Measurements from ENCODE around the gene TAPBPL.
"Not testable (repeated sequence)": the region's sequence is repeated elsewhere in the genome, so short reads cannot be mapped to it uniquely, and the experiment has no call there.

TAPBPL gene

GRCh38 chr12:6493497-6494257 lies 41.8 kb downstream of the TAPBPL start, which contains the start of gene NCAPD2:
NCAPD2 (plus strand) TSS chr12:6494102; CDS start chr12:6495099, 997 bp downstream.
- Histone ChIP-seq H3K4me1 (ENCODE audit: control insufficient read depth, insufficient read depth, low read length) (peaks cover 13% of the 10 kb centered on the region), H3K9me3 (ENCODE audit: control insufficient read depth, low read length) (no peaks in the 10 kb centered on the region), H3K27ac (ENCODE audit: insufficient read depth, low read depth, low read length, poor library complexity, severe bottlenecking) (peak within 1 kb of the TSS; percentile 91), H3K27me3 (ENCODE audit: control insufficient read depth, insufficient read depth, low read length, poor library complexity, severe bottlenecking) (no peaks in the 10 kb centered on the region), H3K4me3 (ENCODE audit: insufficient read depth, low read depth, low read length) (peak within 1 kb of the TSS; percentile 63), H3K36me3 (ENCODE audit: control insufficient read depth, insufficient read depth, low read length) (peaks cover 16% of the 10 kb centered on the region)
- 0% methylated on average over 49 of the region's 49 CpGs for WGBS, 2 experiments

- Histone ChIP-seq H3K9me3 (ENCODE audit: control insufficient read depth, low read length) (no peaks in the 10 kb centered on the region), H3K36me3 (ENCODE audit: control insufficient read depth, insufficient read depth, low read length) (peaks cover 22% of the 10 kb centered on the region), H3K27me3 (ENCODE audit: control insufficient read depth, insufficient read depth, low read length, poor library complexity, severe bottlenecking) (no peaks in the 10 kb centered on the region), H3K4me3 (ENCODE audit: insufficient read depth, low read depth, low read length) (peak overlapping the region; percentile 63), H3K4me1 (ENCODE audit: control insufficient read depth, insufficient read depth, low read length) (peaks cover 13% of the 10 kb centered on the region), H3K27ac (ENCODE audit: insufficient read depth, low read depth, low read length, poor library complexity, severe bottlenecking) (peak overlapping the region; percentile 1)
- 3 to 4% methylated on average over 8 to 14 of the region's 14 CpGs for WGBS, 2 experiments
These were observed 42.5 kb downstream of the TAPBPL start for GRCh38 chr12:6494258-6494743.

GRCh38 chr12:6494968-6495367 lies 43.1 kb downstream of the TAPBPL start:
- 78 to 93% methylated on average over 1 of the region's 1 CpG for WGBS, 2 experiments
- Histone ChIP-seq H3K27me3 (ENCODE audit: control insufficient read depth, insufficient read depth, low read length, poor library complexity, severe bottlenecking) (no peaks in the 10 kb centered on the region), H3K4me1 (ENCODE audit: control insufficient read depth, insufficient read depth, low read length) (peaks cover 13% of the 10 kb centered on the region), H3K4me3 (ENCODE audit: insufficient read depth, low read depth, low read length) (peak overlapping the region; percentile 63), H3K27ac (ENCODE audit: insufficient read depth, low read depth, low read length, poor library complexity, severe bottlenecking) (no peak overlapping the region), H3K9me3 (ENCODE audit: control insufficient read depth, low read length) (no peaks in the 10 kb centered on the region), H3K36me3 (ENCODE audit: control insufficient read depth, insufficient read depth, low read length) (peaks cover 27% of the 10 kb centered on the region)

GRCh38 chr12:6497291-6497690 lies 45.4 kb downstream of the TAPBPL start:
- Histone ChIP-seq H3K4me1 (ENCODE audit: control insufficient read depth, insufficient read depth, low read length) (peaks cover 10% of the 10 kb centered on the region), H3K36me3 (ENCODE audit: control insufficient read depth, insufficient read depth, low read length) (peaks cover 30% of the 10 kb centered on the region)
- WGBS, 2 experiments = 93 to 100% methylated on average over 3 of the region's 3 CpGs
- not testable (repeated sequence) for H3K9me3 ChIP-seq (ENCODE audit: control insufficient read depth, low read length); H3K27me3 ChIP-seq (ENCODE audit: control insufficient read depth, insufficient read depth, low read length, poor library complexity, severe bottlenecking); H3K27ac ChIP-seq (ENCODE audit: insufficient read depth, low read depth, low read length, poor library complexity, severe bottlenecking); H3K4me3 ChIP-seq (ENCODE audit: insufficient read depth, low read depth, low read length)

- peaks cover 3% of the 10 kb centered on the region for H3K4me1 ChIP-seq (ENCODE audit: control insufficient read depth, insufficient read depth, low read length)
- no peaks in the 10 kb centered on the region for H3K9me3 ChIP-seq (ENCODE audit: control insufficient read depth, low read length)
- no peaks in the 10 kb centered on the region for H3K27me3 ChIP-seq (ENCODE audit: control insufficient read depth, insufficient read depth, low read length, poor library complexity, severe bottlenecking)
- H3K4me3 ChIP-seq (ENCODE audit: insufficient read depth, low read depth, low read length) = no peak overlapping the region
- no peak overlapping the region for H3K27ac ChIP-seq (ENCODE audit: insufficient read depth, low read depth, low read length, poor library complexity, severe bottlenecking)
- WGBS, 2 experiments = 93 to 98% methylated on average over 2 of the region's 2 CpGs
- H3K36me3 ChIP-seq (ENCODE audit: control insufficient read depth, insufficient read depth, low read length) = peaks cover 29% of the 10 kb centered on the region
These were observed 48.6 kb downstream of the TAPBPL start for GRCh38 chr12:6500466-6500865.

- Histone ChIP-seq H3K9me3 (ENCODE audit: control insufficient read depth, low read length) (no peaks in the 10 kb centered on the region), H3K4me1 (ENCODE audit: control insufficient read depth, insufficient read depth, low read length) (peaks cover 9% of the 10 kb centered on the region), H3K27ac (ENCODE audit: insufficient read depth, low read depth, low read length, poor library complexity, severe bottlenecking) (no peak overlapping the region), H3K27me3 (ENCODE audit: control insufficient read depth, insufficient read depth, low read length, poor library complexity, severe bottlenecking) (no peaks in the 10 kb centered on the region), H3K36me3 (ENCODE audit: control insufficient read depth, insufficient read depth, low read length) (peaks cover 17% of the 10 kb centered on the region), H3K4me3 (ENCODE audit: insufficient read depth, low read depth, low read length) (no peak overlapping the region)
- 70 to 72% methylated on average over 12 of the region's 12 CpGs for WGBS, 2 experiments
These were observed 55.5 kb downstream of the TAPBPL start for GRCh38 chr12:6507102-6507998.

- no peak overlapping the region for H3K27ac ChIP-seq (ENCODE audit: insufficient read depth, low read depth, low read length, poor library complexity, severe bottlenecking)
- peaks cover 24% of the 10 kb centered on the region for H3K36me3 ChIP-seq (ENCODE audit: control insufficient read depth, insufficient read depth, low read length)
- 81 to 82% methylated on average over 7 of the region's 7 CpGs for WGBS, 2 experiments
- H3K4me3 ChIP-seq (ENCODE audit: insufficient read depth, low read depth, low read length) = no peak overlapping the region
- no peaks in the 10 kb centered on the region for H3K27me3 ChIP-seq (ENCODE audit: control insufficient read depth, insufficient read depth, low read length, poor library complexity, severe bottlenecking)
- H3K9me3 ChIP-seq (ENCODE audit: control insufficient read depth, low read length) = no peaks in the 10 kb centered on the region
- peaks cover 9% of the 10 kb centered on the region for H3K4me1 ChIP-seq (ENCODE audit: control insufficient read depth, insufficient read depth, low read length)
These were observed 56.2 kb downstream of the TAPBPL start for GRCh38 chr12:6508087-6508486.
